A673 (cell line): ENCODE results near the gene EGFR. TPM values are rescaled to one million over a fixed set of nuclear protein-coding genes. Genes with fewer than 3 reads are reported as not detected.

Experiments used
- BruUV-seq: library from RNA; stranded (reverse); fragments of 400-500 nt; replicated peaks from 2 replicates; lab custom pipeline; 2021; lab: Mats Ljungman, UMichigan
- CTCF ChIA-PET: fragments of 300-600 bp; sonication (Branson Sonifier 250); formaldehyde crosslinking; loops from one replicate; lab custom pipeline; 2022; ENCODE audit warnings: antibody characterized with exemption; lab: Charles Lee
- POLR2A ChIA-PET: fragments of 300-600 bp; sonication (Branson Sonifier 250); formaldehyde crosslinking; loops from one replicate; lab custom pipeline; 2022; ENCODE audit warnings: antibody characterized with exemption; ENCODE audit not compliant: low non-redundant PET; lab: Charles Lee
- DNase-seq: peaks from one replicate; pipeline ENCODE4 v3.0.0-alpha.2; 2015; ENCODE audit warnings: low spot score
- H3K27ac ChIP-seq: fragments of 200-600 bp; sonication (generic); 2 replicates; pipeline ENCODE4 v1.5.1; 2016; ENCODE audit warnings: mixed run types, low read depth, mild to moderate bottlenecking, mixed read lengths, antibody characterized with exemption, low read length; ENCODE audit not compliant: poor library complexity, severe bottlenecking
- H3K27me3 ChIP-seq: fragments of 200-600 bp; sonication (generic); replicated peaks from 2 replicates; pipeline ENCODE4 v1.6.1; 2017; ENCODE audit warnings: mixed run types, low read depth, mild to moderate bottlenecking, mixed read lengths, antibody characterized with exemption, low read length; ENCODE audit not compliant: insufficient read depth, poor library complexity
- H3K36me3 ChIP-seq: fragments of 200-600 bp; sonication (generic); 2 replicates; pipeline ENCODE4 v1.6.1; 2016; ENCODE audit warnings: mixed run types, mild to moderate bottlenecking, mixed read lengths, antibody characterized with exemption, low read length; ENCODE audit not compliant: insufficient read depth, poor library complexity, severe bottlenecking
- H3K4me1 ChIP-seq: fragments of 200-600 bp; sonication (generic); 2 replicates; pipeline ENCODE4 v1.6.1; 2017; ENCODE audit warnings: mixed run types, mild to moderate bottlenecking, mixed read lengths, antibody characterized with exemption, low read length; ENCODE audit not compliant: insufficient read depth, poor library complexity, severe bottlenecking
- H3K4me3 ChIP-seq: fragments of 200-600 bp; sonication (generic); 2 replicates; pipeline ENCODE4 v1.5.1; 2016; ENCODE audit warnings: low read depth, mixed run types, mild to moderate bottlenecking, mixed read lengths, low read length; ENCODE audit not compliant: poor library complexity, severe bottlenecking
- H3K9me3 ChIP-seq: fragments of 200-600 bp; sonication (generic); 2 replicates; pipeline ENCODE4 v1.6.1; 2016; ENCODE audit warnings: mixed run types, low read depth, mild to moderate bottlenecking, mixed read lengths, antibody characterized with exemption, low read length; ENCODE audit not compliant: poor library complexity, severe bottlenecking
- CTCF ChIP-seq: fragments of 300-800, 200-600 bp; sonication (generic); conservative IDR thresholded peaks from 2 replicates; pipeline ENCODE4 v1.5.1; 2017; ENCODE audit warnings: low read depth, mild to moderate bottlenecking, antibody characterized with exemption, low read length, moderate library complexity, mixed read lengths
- EZH2 ChIP-seq: fragments of 200-600 bp; sonication (generic); IDR thresholded peaks from 2 replicates; pipeline ENCODE4 v1.6.1; 2017; ENCODE audit warnings: borderline replicate concordance, low read depth, mild to moderate bottlenecking, mixed read lengths, antibody characterized with exemption, low read length; ENCODE audit not compliant: poor library complexity, severe bottlenecking
- intact Hi-C: fragments of 100-400 bp; cut with micrococcal nuclease; formaldehyde crosslinking; loops from one replicate; pipeline ENCODE4 v1.10.0; 2022; ENCODE audit not compliant: unreplicated experiment
- total RNA-seq: library from RNA; stranded (reverse); gene quantifications from 2 replicates; pipeline ENCODE4 v1.2.3, GENCODE V29; 2021

Gene EGFR
- total RNA-seq, 1 experiment from 2014 or later = 0.84 TPM

- Histone ChIP-seq H3K9me3 (no peaks in the 10 kb centered on the region), H3K27ac (no peak overlapping the region), H3K36me3 (no peaks in the 10 kb centered on the region), H3K4me1 (peaks cover 5% of the 10 kb centered on the region), H3K4me3 (no peak overlapping the region), H3K27me3 (peaks cover 84% of the 10 kb centered on the region)
- DNase-seq = no peak
- BruUV-seq = no TSS peak
- TF ChIP-seq EZH2 (no peak), CTCF (no peak)
- POLR2A ChIA-PET = no interaction called here
- CTCF ChIA-PET = no interaction called here
- intact Hi-C loops = loop anchor here (10.0 kb wide), 1 partner anchor 239 kb away; no protein-coding TSS in a partner anchor
Observed at GRCh38 chr7:55016061-55016745, 2.6 kb upstream of the EGFR start.

GRCh38 chr7:55016746-55017090, 2.1 kb upstream of the EGFR start:
- BruUV-seq = no TSS peak
- TF ChIP-seq EZH2 (no peak), CTCF (no peak)
- no peak overlapping the region for H3K27ac ChIP-seq
- H3K4me3 ChIP-seq = no peak overlapping the region
- H3K27me3 ChIP-seq = peaks cover 90% of the 10 kb centered on the region
- ChIA-PET CTCF (no interaction called here), POLR2A (no interaction called here)
- no peak for DNase-seq
- no peaks in the 10 kb centered on the region for H3K36me3 ChIP-seq
- H3K4me1 ChIP-seq = peaks cover 5% of the 10 kb centered on the region
- no peaks in the 10 kb centered on the region for H3K9me3 ChIP-seq
- intact Hi-C loops = loop anchor here (10.0 kb wide), 1 partner anchor 238 kb away; no protein-coding TSS in a partner anchor

GRCh38 chr7:55017841-55018240, 976 bp upstream of the EGFR start:
- Histone ChIP-seq H3K9me3 (no peaks in the 10 kb centered on the region), H3K4me1 (peaks cover 5% of the 10 kb centered on the region), H3K27me3 (peaks cover 97% of the 10 kb centered on the region), H3K27ac (no peak overlapping the region), H3K36me3 (no peaks in the 10 kb centered on the region), H3K4me3 (no peak overlapping the region)
- no peak for DNase-seq
- ChIA-PET CTCF (no interaction called here), POLR2A (no interaction called here)
- no TSS peak for BruUV-seq
- intact Hi-C loops = loop anchor here (10.0 kb wide), 1 partner anchor 237 kb away; no protein-coding TSS in a partner anchor
- no peak for TF ChIP-seq EZH2
- TF ChIP-seq CTCF = no peak
